ENCODE results near the gene ZBTB11. TPM values are rescaled to one million over a fixed set of nuclear protein-coding genes. Genes with fewer than 3 reads are reported as not detected.

ZBTB11 gene
- total RNA-seq, 1 donor from 2014 or later = 30.2 TPM

DNA sequence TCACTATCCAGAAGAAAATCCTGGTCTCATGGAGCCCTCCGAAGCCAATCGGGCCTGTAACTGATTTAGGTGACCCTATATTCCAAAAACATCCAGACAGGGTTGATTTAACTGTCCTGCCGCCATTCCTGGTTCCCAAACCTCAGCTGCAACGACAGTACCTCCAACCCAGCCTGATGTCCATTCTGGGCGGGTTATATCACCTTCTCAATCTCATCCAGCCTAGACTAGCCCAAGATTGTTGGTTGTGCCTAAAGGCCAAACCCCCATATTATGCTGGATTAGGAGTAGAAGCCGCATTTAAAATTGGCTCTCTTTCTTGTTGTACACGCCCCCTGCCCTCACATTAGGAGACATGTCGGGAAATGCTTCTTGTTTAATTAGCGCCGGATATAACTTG, 36.7 kb downstream of the ZBTB11 start:
- no peak overlapping the region for H3K27ac Mint-ChIP-seq
- DNase-seq (ENCODE audit: low spot score) = no peak

GRCh38 chr3:101639280-101639963, 37.5 kb downstream of the ZBTB11 start:
- TF ChIP-seq CTCF (IDR thresholded peaks at IDR 0.05) (no peak), EZH2phosphoT487 (IDR thresholded peaks at IDR 0.05) (no peak), EZH2 (IDR thresholded peaks at IDR 0.05) (no peak)
- no peak overlapping the region for H3K27ac Mint-ChIP-seq

More for the DNA sequence above, 36.7 kb downstream of the ZBTB11 start:
- Histone ChIP-seq H3K79me2 (ENCODE audit: low read depth) (no peaks in the 10 kb centered on the region), H4K20me1 (ENCODE audit: low read depth) (no peaks in the 10 kb centered on the region), H3K4me1 (peaks cover 14% of the 10 kb centered on the region), H3K27me3 (no peaks in the 10 kb centered on the region), H3K4me2 (no peak overlapping the region), H3K9ac (no peak overlapping the region), H3K27ac (no peak overlapping the region), H3F3A (ENCODE audit: low read depth) (no peaks in the 10 kb centered on the region), H3K9me3 (ENCODE audit: low read depth) (no peaks in the 10 kb centered on the region), H3K36me3 (no peaks in the 10 kb centered on the region), H2AFZ (replicated peaks) (no peak overlapping the region), H3K4me3 (no peak overlapping the region)
- Mint-ChIP-seq H3K4me1 (peaks cover 16% of the 10 kb centered on the region), H3K9me3 (no peaks in the 10 kb centered on the region), H3K4me3 (no peak overlapping the region), H3K27me3 (ENCODE audit: insufficient read depth, low read depth) (peaks cover 2% of the 10 kb centered on the region), H3K36me3 (no peaks in the 10 kb centered on the region)
- TF ChIP-seq EZH2phosphoT487 (IDR thresholded peaks at IDR 0.05) = no peak
- no peak for TF ChIP-seq EZH2 (IDR thresholded peaks at IDR 0.05)
- no peak for TF ChIP-seq CTCF (IDR thresholded peaks at IDR 0.05)

GRCh38 chr3:101638261-101638745, 38.6 kb downstream of the ZBTB11 start:
- Mint-ChIP-seq H3K9me3 (no peaks in the 10 kb centered on the region), H3K36me3 (no peaks in the 10 kb centered on the region), H3K4me1 (peaks cover 20% of the 10 kb centered on the region), H3K27ac (peak overlapping the region; percentile 72), H3K27me3 (ENCODE audit: insufficient read depth, low read depth) (peaks cover 2% of the 10 kb centered on the region), H3K4me3 (no peak overlapping the region)
- peak overlapping the region; percentile 73 for H2AFZ ChIP-seq (replicated peaks)
- H3K4me1 ChIP-seq = peaks cover 18% of the 10 kb centered on the region
- H3K27ac ChIP-seq = no peak overlapping the region
- H3K27me3 ChIP-seq = no peaks in the 10 kb centered on the region
- no peak overlapping the region for H3K9ac ChIP-seq
- H4K20me1 ChIP-seq (ENCODE audit: low read depth) = no peaks in the 10 kb centered on the region
- H3K4me2 ChIP-seq = peak overlapping the region; percentile 42
- no peaks in the 10 kb centered on the region for H3K9me3 ChIP-seq (ENCODE audit: low read depth)
- DNase-seq (ENCODE audit: low spot score) = peak; percentile 45
- no peaks in the 10 kb centered on the region for H3K36me3 ChIP-seq
- no peak overlapping the region for H3K4me3 ChIP-seq
- no peaks in the 10 kb centered on the region for H3K79me2 ChIP-seq (ENCODE audit: low read depth)
- H3F3A ChIP-seq (ENCODE audit: low read depth) = no peaks in the 10 kb centered on the region
- TF ChIP-seq CTCF (IDR thresholded peaks at IDR 0.05) (no peak), EZH2phosphoT487 (IDR thresholded peaks at IDR 0.05) (no peak), EZH2 (IDR thresholded peaks at IDR 0.05) (no peak)

More at GRCh38 chr3:101639280-101639963, 37.5 kb downstream of the ZBTB11 start:
- H3K9me3 ChIP-seq (ENCODE audit: low read depth) = no peaks in the 10 kb centered on the region
- H3K9ac ChIP-seq = no peak overlapping the region
- H3K4me1 Mint-ChIP-seq = peaks cover 20% of the 10 kb centered on the region
- no peak overlapping the region for H3K27ac ChIP-seq
- H3K4me3 Mint-ChIP-seq = no peak overlapping the region
- no peak for DNase-seq (ENCODE audit: low spot score)
- H3K27me3 ChIP-seq = no peaks in the 10 kb centered on the region
- H4K20me1 ChIP-seq (ENCODE audit: low read depth) = no peaks in the 10 kb centered on the region
- no peaks in the 10 kb centered on the region for H3K79me2 ChIP-seq (ENCODE audit: low read depth)
- H3K36me3 ChIP-seq = no peaks in the 10 kb centered on the region
- H2AFZ ChIP-seq (replicated peaks) = no peak overlapping the region
- no peak overlapping the region for H3K4me3 ChIP-seq
- H3K36me3 Mint-ChIP-seq = no peaks in the 10 kb centered on the region
- H3K4me2 ChIP-seq = no peak overlapping the region
- no peaks in the 10 kb centered on the region for H3K9me3 Mint-ChIP-seq
- no peaks in the 10 kb centered on the region for H3F3A ChIP-seq (ENCODE audit: low read depth)
- H3K4me1 ChIP-seq = peaks cover 18% of the 10 kb centered on the region
- peaks cover 2% of the 10 kb centered on the region for H3K27me3 Mint-ChIP-seq (ENCODE audit: insufficient read depth, low read depth)

All from neural progenitor cell (in vitro differentiated cells).